HG03039 (cell line): Measurements from ENCODE around the gene PPIP5K2.
"Not testable (repeated sequence)": the region's sequence is repeated elsewhere in the genome, so short reads cannot be mapped to it uniquely, and the experiment has no call there.

Experiments
- ATAC-seq: cut with Tn5 transposase; IDR thresholded peaks from one replicate; pipeline ENCODE4 v1.9.1; 2021; ENCODE audit warnings: mild to moderate bottlenecking, moderate library complexity; ENCODE audit not compliant: unreplicated experiment

PPIP5K2 gene

DNA sequence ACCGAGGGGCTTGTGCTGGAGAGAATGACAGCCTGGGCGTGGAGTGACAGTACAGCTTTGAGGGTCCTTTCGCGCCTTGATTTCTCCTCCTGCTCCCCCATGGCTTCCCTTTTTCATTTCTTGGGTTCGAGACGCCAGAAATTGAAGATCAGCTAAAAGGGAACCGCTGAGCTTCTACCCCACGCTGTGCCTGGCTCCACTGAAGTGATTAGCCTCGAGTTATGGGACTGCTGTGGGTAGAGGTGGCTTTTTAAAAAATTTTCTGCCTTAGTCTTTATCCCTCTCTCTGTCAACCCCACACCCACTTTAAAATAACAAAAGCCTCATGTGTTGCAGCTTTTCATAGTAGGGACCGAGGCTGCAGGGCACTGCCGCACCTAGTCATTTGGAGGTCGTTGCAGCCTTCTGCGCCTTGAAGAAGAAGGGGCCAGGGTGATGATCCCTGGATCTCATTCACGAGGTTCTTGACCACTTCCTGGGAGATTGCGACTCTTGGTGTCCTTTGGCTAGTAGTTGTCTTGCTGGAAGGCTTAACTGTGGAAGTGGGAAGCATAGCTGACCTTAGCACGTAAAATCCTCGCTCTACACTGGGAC is 603 bp downstream of the PPIP5K2 start:
- no peak for ATAC-seq

DNA sequence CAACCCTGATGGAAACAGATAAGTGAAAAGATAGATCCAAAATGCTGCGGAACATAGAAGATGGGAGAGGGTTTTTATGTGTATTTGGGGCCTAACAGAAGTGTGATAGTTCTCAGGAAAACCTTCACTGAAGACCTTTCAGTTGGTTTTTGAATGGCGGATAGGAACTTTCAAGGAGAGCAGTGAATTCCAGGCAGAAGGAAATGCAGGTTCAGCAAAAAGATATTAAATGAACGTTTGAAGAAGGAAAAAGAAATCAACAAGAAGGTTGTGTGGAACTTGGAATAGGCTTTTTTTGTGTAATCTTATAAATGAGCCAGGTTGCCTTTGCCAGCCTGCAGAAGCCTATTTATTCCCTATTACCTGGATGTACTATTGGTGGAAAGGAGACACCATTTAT is 2.1 kb downstream of the PPIP5K2 start:
- ATAC-seq = no peak

DNA sequence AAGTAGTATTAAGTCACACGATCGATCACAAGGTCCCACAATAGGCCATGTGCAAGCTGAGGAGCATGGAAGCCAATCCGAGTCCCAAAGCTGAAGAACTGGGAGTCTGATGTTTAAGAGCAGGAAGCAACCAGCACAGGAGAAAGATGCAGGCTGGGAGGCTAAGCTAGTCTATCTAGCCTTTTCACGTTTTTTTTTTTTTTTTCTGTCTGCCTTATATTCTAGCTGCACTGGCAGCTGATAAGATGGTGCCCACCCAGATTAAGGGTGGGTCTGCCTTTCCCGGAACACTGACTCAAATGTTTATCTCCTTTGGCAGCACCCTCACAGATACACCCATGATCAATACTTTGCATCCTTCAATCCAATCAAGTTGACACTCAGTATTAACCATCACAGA is 6.5 kb downstream of the PPIP5K2 start:
- ATAC-seq = no peak

DNA sequence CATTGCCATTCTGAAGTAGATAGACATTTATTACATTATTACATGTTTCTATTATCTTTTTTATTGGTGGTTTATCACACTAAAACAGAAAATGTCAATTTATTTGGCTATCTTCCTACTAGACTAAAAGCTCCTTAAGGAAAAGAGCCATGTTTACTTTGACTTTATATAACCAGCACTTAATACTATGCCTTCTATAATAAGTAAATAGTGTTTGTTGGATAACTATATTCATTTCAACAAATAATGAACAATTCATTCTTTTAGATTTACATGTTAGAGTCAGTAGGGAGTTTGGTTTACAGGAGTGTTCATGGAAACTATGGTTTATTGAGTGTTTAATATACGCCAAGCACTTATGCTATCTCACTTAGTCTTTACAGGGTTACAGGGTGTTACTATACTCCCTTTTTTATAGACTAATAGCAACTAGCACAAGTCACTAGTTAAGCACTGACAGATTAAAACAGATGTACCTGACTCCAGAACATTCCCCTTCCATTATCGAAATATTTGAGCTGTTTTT is 7.3 kb downstream of the PPIP5K2 start:
- ATAC-seq = no peak

DNA sequence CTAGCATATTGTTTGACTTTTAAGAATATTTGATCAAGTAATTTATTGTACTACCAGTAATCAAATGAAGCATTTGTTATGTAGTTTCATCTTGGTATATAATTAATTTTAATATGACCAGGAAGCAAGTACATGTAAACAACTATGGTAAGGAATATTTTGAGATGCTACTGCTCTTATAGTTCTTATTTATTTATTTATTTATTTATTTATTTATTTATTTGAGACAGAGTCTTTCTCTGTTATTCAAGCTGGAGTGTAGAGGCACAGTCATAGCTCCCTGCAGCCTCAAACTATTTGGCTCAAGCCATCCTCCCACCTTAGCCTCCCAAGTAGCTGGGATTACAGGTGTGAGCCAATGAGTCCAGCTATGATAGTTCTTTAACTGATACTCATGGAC is 8.1 kb downstream of the PPIP5K2 start:
- ATAC-seq = no peak

DNA sequence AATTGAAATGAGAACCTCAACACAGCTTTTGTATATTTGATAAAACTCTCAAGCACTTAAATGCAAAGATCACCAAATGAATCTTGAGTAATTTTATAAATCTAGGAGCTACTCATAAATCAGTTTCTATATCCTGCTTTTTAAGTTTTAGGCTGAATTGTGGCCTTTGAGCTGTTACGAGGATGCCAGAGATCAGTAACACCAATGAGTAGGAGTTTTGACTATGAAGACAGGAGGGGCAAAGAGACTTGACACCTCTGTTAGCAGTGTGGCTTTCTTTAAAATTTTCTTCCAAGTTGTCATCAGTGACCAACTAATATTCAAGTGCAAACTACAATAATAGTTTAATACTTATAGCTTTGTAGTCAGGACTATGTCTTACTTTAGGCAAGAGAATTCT is 12.6 kb downstream of the PPIP5K2 start:
- ATAC-seq = no peak

DNA sequence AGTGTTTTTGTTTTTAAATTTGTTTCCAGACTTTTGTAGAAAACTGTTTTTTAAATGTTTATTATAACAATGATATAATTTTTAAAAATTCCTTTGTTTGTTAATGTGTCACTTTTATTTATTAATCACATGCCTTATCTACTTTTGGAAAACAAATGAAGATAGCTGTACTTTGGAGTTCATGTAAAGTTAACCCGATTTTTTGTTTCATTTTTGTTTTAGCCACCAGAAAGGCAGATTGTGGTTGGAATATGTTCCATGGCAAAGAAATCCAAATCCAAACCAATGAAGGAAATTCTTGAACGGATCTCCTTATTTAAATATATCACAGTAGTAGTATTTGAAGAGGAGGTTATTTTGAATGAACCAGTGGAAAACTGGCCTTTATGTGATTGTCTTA is 13.1 kb downstream of the PPIP5K2 start:
- no peak for ATAC-seq

DNA sequence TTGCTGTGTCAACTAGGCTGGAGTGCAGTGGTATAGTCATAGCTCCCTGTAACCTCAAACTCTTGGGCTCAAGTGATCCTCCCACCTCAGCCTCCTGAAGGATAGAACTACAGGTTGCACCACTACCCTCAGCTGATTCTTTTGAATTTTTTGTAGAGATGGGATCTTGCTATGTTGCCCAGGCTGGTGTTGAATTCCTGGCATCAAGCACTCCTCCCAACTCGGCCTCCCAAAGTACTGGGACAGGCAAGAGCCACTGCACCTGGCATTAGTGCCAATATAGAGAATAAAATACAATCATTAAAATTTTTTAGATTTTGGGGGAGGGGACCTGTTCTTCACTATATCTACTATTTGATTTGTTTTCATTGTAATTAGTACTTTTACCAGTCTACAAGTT is 15.4 kb downstream of the PPIP5K2 start:
- ATAC-seq = no peak

DNA sequence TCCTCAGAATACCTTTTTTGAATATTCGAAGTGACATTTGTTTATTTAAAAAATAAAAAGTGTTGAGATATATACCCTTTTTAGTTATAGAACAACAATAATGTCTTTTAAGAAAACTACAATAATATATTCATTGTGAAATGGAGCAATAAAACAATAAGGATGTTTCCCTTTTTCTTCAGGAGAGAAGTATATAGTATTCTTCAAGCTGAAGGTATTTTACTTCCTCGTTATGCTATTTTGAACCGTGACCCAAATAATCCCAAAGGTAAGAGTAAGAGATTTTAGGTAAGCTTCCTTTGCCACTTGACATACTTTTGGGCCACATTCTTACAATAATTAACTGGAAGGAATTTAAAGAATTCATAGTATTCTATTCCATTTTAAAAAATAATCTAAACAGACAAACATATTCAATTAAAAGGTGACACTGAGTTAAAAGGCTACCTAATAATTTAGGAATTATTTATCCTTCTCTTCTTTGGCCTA is 18.1 kb downstream of the PPIP5K2 start:
- ATAC-seq = no peak

DNA sequence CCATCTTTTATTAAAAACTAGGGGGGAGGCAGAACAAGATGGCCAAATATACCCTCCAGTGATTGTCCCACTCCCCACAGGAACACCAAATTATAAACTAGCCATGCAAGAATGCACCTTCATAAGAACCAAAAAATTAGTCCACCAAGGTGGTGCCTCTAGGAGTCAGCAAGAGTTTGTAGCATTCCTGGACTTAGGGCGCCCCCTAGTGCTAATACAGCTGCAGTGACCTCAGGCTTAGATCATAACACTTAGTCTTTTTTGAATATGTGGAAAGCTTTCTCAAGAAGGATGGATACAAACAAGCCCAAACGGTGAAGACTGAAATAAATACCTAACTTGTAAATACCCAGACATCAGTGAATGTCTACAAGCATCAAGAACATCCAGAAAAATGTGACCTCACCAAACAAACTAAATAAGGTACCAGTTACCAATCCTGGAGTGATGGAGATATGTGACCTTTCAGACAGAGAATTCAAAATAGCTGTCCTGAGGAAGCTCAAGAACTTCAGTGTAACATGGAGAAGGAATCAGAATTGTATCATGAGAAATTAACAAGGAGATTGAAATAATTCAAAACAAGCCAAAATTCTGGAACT is 19.3 kb downstream of the PPIP5K2 start:
- ATAC-seq = peak; percentile 93

DNA sequence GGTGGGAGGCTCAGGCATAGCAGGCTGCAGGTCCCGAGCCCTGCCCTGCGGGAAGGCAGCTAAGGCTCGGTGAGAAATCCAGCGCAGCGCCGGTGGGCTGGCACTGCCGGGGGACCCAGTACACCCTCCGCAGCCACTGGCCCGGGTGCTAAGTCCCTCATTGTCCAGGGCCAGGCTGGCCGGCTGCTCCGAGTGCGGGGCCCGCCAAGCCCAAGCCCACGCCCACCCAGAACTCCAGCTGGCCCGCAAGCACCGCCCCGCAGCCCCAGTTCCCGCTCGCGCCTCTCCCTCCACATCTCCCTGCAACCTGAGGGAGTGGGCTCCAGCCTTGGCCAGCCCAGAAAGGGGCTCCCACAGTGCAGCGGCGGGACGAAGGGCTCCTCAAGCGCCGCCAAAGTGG is 22.0 kb downstream of the PPIP5K2 start:
- ATAC-seq = not testable (repeated sequence)

DNA sequence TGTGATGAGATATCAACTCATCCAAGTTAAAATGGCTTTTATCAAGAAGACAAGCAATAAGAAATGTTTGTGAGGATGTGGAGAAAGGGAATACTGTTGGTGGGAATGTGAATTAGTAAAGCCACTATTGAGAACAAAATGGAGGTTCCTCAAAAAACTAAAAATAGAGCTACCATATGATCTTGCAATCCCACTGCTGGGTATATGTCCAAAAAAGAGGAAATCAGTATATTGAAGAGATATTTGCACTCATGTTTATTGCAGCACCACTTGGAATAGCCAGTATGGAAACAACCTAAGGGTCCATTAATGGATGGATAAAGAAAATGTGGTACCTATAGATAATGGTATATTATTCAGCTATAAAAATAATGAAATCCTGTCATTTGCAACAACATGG is 25.1 kb downstream of the PPIP5K2 start:
- ATAC-seq = no peak

DNA sequence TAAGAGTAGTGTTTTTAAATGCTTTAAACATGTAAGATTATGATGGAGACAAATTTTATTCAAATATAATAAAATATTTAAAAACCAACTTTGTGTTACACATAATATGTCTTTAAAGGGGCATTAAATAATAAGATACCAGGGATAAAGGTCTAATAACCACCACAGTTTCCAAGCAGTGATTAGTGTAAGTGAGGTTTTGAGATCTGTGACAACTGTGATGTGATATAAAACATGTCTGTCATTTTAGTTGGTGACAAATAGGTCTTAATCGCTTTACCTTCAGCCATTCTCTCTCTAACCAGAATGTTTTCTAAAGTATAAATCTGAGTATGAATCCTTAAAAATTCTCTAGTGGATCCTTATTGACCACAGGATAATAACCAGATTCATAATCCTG is 28.1 kb downstream of the PPIP5K2 start:
- no peak for ATAC-seq

DNA sequence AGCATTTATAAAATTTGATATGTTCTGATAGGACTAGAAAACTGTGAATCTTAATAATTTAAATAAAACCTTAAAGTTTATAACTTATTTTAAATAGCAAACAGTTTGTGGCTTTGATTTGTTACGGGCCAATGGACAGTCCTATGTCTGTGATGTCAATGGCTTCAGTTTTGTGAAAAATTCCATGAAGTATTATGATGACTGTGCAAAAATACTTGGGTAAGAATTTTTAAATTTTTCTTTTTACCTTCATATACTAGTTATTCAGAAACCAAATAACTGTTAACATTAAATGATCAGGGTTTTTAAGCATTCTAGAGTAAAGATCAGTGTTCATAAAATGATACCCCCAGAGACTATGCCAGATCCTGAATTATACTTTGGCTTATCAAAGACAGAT is 31.1 kb downstream of the PPIP5K2 start:
- ATAC-seq = no peak

DNA sequence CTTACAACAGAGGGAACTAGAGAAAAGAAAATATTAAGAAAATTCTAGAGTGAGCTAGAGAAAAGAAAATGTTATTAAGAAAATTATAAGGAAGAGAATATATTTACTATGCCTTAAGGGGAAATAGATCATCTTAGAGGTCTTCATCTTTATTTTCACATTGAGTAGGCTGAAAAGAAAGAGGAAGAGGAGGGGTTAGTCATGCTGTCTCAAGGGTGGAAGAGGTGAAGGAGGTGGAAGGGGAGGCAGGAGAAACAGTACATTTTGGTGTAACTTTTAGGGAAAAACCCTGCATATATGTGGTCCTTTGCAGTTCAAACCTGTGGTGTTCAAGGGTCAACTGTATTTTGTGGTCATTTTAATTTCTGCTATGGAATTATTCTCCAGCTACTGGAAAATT is 46.6 kb downstream of the PPIP5K2 start:
- ATAC-seq = no peak

DNA sequence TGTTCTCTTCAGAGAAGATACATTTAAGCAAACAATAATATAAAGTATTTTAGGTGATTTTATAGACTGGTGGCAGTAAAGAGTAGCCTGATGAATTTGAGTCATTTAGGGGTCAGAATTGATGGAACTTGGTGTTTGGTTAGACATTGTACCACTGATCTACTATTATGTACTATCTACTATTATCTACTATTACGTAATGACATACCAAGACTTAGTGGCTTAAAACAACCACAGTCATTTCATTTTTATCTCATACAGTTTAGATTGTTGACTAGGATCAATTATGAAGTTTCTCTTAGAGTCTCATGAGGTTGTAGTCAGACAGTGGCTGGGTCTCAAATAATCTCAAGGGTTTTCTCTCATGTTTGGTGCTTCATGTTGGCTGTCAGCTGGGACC is 54.0 kb downstream of the PPIP5K2 start:
- ATAC-seq = no peak

DNA sequence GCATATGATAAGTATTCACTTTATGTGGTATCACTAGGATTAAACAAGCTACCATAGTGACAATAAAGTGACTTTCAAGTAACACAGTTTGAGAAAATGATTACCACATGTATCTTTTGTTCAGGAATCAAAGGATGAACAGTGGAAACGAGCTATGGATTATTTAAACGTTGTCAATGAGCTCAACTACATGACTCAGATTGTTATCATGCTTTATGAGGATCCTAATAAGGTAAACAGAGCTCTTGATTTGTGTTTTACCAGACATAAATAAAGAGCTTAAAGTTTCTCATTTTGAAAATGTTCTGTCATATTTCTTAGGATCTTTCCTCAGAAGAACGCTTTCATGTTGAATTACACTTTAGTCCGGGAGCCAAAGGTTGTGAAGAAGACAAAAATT is 57.4 kb downstream of the PPIP5K2 start:
- no peak for ATAC-seq

DNA sequence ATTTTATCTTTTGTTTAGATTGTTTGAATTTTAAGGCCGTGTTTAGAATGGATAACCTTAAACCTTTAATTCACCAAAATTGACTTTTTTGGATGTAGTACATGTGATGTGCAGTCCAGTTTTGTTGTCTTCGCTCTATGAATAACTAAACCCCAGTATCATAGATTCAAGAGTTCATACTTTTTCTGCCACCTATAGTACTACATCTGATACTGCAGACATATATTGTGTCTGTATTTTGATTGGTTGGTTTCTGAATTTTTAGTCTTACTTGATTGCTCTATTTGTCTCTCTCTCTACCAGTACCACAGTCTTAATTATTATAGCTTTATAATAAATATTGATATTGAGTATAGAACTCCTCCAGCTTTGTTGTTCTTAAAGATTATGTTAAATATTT is 58.1 kb downstream of the PPIP5K2 start:
- ATAC-seq = no peak

DNA sequence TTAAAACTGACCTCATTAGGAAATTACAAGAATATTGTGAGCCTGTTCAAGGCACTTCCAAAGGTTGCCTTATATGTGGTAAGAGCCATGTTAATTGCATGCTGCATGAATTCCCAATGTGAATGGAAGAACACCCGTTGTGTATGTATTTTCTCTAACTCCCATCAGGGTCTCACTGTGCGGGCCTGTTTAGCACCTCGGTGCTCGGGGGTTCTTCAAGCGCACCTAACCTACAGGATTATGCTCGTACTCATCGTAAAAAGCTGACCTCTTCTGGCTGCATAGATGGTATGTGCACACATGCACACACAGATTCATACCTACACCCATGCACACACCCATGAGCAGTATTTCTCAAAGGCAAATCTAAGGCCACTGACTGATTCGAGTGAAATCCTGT is 66.1 kb downstream of the PPIP5K2 start:
- no peak for ATAC-seq

DNA sequence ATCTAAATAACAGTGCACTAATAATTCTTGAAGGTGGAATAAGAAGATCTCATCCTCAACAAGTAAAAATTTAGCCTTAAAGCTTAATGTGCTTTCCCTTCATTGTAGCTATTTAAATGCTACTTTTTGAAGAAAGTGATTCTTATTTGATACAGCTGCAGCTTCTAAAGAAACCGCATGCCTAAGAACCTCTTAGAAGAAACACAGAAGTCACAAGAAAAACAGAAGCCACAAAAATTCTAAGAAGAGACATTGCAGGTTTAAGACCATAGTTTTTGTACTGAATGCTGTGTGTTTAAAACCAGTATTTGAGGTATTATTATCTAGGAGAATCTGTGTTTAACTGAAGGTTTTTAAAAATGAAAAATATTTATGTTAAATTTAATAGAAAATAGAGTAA is 68.3 kb downstream of the PPIP5K2 start:
- ATAC-seq = no peak

DNA sequence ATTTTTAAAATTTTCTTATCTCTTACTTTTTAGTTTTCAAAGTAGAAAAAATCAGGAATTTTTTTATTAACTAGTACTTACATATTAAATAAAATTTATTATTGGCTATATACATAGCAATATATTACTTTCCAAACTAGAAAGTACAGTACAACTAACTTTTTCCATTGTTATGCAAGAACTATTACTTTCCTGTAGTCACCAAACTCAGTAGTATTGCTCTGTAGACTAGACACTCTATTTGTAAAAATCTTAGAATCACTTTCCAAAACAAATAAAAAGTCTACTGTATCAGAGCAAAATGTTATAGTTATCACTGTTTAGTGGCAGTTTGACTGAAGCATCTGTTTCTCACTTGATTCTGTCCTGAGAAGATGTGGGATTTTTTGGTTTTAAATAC is 83.1 kb downstream of the PPIP5K2 start:
- ATAC-seq = no peak

DNA sequence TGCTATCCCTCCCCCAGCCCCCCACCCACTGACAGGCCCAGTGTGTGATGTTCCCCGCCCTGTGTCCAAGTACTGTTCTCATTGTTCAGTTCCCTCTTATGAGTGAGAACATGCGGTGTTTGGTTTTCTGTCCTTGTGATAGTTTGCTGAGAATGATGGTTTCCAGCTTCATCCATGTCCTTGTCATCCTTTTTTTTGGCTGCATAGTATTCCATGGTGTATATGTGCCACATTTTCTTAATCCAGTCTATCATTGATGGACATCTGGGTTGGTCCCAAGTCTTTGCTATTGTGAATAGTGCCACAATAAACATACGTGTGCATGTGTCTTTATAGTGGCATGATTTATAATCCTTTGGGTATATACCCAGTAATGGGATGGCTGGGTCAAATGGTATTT is 84.9 kb downstream of the PPIP5K2 start:
- not testable (repeated sequence) for ATAC-seq
